ENCODE data around the gene OR52E2.
"Not testable (repeated sequence)": the region's sequence is repeated elsewhere in the genome, so short reads cannot be mapped to it uniquely, and the experiment has no call there.

The OR52E2 gene

DNA sequence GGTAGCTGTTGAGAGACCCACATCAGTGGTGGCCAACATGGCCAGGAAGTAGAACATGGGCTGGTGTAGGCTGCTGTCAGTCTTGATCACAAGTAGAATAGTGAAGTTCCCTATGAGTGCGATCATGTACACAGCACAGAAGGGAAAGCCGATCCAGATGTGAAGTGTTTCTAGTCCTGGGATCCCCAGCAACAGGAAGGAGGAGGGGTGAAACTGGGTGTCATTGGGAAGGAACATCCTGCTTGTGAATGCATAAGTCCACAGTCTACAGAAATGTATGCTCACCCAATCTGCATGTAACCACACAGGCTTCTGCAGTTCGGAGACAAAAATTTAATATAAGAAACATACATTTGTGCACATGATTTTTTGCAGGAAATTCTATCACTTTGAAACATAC is at the start of gene OR52E2:
Gene OR52E2, minus strand, starts transcription at position 237 of the 400 bp plus-strand sequence. Its CDS starts 0 bp downstream, at position 237.
- DNase-seq = no peak

DNA sequence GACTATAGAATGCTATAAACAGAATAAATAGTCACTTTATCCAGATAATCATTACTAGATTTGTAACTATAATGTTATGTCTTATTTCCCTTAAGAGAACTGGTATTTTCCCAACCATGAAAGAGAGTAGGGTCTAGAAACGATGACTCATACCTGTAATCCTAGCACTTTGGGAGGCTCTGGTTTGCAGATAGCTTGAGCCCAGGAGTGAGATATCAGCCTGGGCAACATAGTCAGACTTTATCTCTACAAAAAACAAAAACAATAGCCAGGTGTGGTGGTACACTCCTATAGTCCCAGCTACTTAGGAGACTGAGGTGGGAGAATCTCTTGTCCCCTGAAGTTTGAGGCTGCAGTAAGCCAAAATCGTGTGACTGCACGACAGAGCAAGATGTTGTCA is 47.9 kb upstream of the OR52E2 start:
- no peak for DNase-seq

GRCh38 chr11:5103066-5103465 is 43.6 kb upstream of the OR52E2 start:
- DNase-seq = no peak

GRCh38 chr11:5102246-5102645 is 42.8 kb upstream of the OR52E2 start:
- DNase-seq = no peak

- no peak for DNase-seq
Observed at GRCh38 chr11:5096011-5096410, 36.6 kb upstream of the OR52E2 start.

- no peak for DNase-seq
Observed at GRCh38 chr11:5092821-5093585, 33.6 kb upstream of the OR52E2 start.

- no peak for DNase-seq
Observed at GRCh38 chr11:5090668-5091067, 31.2 kb upstream of the OR52E2 start.

- no peak for DNase-seq
Observed at GRCh38 chr11:5088556-5088955, 29.1 kb upstream of the OR52E2 start.

DNA sequence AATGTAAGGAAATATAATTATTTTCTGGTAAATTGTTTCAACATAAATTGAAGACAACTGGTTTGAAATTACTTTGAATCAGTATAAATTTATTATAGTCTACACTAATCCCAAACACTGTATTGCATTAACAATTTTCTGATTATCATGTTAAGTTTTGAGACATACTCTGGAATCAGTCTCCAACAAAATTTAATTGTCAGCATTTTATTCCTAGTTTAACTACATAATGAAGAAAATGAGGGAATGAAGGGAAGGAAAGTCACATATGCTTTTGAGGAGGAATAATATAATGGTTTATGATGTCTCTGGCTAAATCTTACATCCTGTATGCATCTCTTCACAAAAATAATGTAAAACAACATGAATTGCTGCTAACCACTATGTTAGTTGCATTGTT is 24.2 kb upstream of the OR52E2 start:
- no peak for DNase-seq

- DNase-seq = no peak
Observed at GRCh38 chr11:5081405-5081804, 22.0 kb upstream of the OR52E2 start.

GRCh38 chr11:5071799-5072198 is 12.4 kb upstream of the OR52E2 start:
- DNase-seq = no peak

- DNase-seq = no peak
Observed at GRCh38 chr11:5069272-5069671, 9.8 kb upstream of the OR52E2 start, which contains the start of gene OR52E1. Gene OR52E1, plus strand, starts transcription at chr11:5069572.

DNA sequence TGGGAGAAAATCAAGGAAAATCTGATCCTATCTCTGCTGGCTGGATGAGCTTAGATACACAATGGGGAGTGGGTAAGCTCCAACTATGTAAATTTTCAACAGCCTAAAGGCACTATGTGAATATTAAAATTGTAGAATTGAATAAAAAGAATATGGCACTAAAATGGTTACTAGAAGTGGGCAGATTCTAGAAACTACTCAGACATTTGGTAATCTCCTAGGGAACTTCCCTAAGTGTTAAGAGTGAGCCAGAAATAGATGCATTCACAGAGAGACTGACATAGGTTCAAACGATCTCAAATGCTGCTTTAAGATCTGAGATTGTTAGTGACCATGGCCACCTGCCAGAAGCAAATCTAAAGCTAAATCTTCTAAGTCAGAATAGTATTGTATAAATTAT is 5.6 kb upstream of the OR52E2 start:
- no peak for DNase-seq

DNA sequence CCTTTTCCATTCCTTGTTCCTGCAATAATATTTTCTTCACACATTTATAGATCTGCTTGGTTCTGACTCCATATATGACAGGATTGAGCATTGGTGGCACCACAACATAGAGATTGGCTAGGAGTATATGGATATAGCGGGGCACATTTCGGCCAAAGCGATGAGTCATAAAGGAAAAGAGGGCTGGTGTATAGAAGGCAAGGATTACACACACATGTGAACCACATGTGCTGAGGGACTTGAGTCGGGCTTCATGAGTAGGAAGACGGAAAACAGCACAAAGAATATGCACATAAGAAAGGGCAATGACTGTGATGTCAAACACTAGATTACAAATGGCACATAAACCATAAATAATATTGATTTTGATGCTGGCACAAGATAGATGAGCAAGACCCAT is 748 bp downstream of the OR52E2 start:
- not testable (repeated sequence) for DNase-seq

- no peak for DNase-seq
Observed at GRCh38 chr11:5046754-5047330, 12.6 kb downstream of the OR52E2 start.

GRCh38 chr11:5046226-5046625 is 13.2 kb downstream of the OR52E2 start, which contains the start of gene OR52J3:
Gene OR52J3, plus strand, starts transcription at chr11:5046526. Its CDS starts 0 bp downstream, at chr11:5046526.
- no peak for DNase-seq

GRCh38 chr11:5043380-5043779 is 16.0 kb downstream of the OR52E2 start:
- DNase-seq = no peak

GRCh38 chr11:5042091-5042490 is 17.3 kb downstream of the OR52E2 start:
- DNase-seq = no peak

DNA sequence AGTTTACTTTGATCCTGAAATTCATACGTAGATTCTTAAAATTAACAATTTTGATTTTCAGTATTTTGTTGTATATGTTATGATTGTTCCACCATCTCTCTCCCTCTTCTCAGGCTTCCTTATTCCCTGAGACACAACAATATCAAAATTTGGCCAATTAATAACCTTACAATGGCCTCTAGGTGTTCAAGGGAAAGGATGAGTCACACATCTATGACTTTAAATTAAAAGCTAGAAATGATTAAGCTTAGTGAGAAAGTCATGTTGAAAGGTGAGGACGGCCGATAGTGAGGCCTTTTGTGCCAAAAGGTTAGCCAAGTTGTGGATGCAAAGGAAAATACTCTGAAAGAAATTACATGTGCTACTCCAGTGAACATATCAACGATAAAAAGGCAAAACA is 18.6 kb downstream of the OR52E2 start:
- no peak for DNase-seq

DNA sequence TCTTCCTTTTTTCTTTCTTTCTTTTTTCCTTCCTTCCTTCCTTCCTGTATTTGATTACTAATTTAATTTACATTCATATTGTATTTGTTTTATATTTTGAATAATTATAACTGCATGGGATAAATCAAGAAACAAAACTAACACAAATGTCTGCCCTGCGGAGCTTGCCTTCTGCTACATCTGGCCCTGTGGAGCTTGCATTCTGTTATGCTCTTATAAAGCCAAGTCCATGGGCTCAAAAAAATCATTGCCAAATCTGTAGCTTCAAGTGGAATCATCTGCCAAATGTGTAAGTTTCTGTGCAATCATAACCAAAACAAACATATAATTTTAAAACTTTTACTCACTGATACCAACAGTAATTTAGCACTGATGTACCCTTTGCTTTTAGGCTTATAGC is 21.1 kb downstream of the OR52E2 start:
- DNase-seq = no peak

DNA sequence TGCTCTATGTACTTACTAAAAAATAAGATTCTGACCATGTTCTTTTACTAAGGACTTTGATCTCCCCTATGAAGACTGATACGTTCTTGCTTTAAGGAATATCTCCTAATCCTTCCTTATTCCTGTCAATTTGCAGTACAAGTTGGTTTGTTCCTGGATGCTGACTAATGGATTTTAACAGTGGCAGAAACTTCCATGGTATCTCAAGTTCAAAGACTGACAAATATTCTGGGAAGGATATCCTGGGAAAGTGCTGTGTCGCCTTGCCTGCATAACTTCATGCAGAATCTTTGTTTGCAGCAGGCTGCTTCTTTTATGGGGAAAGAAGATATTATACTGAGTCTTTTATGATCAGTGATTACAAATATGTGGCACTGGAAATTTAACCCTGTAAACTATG is 21.5 kb downstream of the OR52E2 start:
- no peak for DNase-seq

DNA sequence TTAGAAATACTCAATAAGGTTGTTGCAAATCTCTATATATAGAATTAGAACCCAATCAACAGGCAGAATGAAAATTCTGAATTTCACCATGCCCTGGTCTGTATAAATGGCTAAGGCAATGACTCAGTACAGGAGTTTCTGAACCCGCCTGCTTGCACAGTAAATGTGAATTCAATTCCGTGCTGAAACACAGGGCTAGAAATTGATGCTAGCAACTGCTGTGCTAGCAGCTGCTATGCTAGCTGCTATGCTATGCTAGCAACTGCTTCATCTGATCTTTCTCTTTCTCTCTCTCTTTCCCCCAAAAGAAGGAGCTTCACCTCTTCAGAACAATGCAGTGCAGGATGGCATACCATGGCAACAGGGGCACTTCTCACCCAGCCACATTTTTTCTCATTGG is 22.8 kb downstream of the OR52E2 start:
- no peak for DNase-seq

DNA sequence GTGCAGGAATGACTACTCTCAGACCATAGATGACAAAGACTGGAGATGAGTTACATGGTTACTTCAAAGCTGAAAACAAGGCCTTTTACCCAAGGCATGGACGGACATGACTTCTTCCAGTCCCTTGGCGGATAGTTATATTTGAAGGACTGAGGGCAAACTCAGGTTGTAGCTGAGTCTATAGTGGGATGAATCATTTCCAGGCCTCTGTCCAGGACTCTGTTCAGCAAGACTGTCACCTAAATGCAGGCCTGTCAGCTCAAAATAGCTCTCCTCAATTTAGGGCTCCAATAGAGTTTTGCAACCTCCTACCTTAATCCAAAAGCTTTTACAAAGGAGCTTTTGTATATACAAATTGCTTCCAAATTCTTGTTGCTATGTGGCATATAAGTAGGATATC is 37.4 kb downstream of the OR52E2 start:
- DNase-seq = no peak

GRCh38 chr11:5013012-5013411 is 46.4 kb downstream of the OR52E2 start:
- DNase-seq = no peak

- no peak for DNase-seq
Observed at GRCh38 chr11:5011254-5011653, 48.2 kb downstream of the OR52E2 start.
